ENCODE measurements around the gene PKNOX2. TPM values are rescaled to one million over a fixed set of nuclear protein-coding genes. Genes with fewer than 3 reads are reported as not detected.
A peak's percentile ranks its signal among the peaks of the same experiment; 100 is the strongest.

PKNOX2 gene
- total RNA-seq, 1 donor from 2014 or later = 17.8 TPM

DNA sequence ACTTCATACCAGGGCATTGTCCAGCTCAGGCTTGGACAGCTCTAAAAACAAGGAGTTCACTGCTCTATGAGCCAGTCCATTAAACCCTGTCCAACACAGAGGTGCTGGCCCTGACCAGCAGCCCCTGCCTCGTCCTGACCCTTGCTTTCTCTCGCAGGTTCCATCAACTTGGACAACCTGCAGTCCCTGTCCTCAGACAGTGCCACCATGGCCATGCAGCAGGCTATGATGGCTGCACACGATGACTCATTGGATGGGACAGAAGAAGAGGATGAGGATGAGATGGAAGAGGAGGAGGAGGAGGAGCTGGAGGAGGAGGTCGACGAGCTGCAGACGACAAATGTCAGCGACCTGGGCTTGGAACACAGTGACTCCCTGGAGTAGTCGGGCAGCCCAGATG, 266.5 kb downstream of the PKNOX2 start:
- H3K9me3 ChIP-seq = no peaks in the 10 kb centered on the region

DNA sequence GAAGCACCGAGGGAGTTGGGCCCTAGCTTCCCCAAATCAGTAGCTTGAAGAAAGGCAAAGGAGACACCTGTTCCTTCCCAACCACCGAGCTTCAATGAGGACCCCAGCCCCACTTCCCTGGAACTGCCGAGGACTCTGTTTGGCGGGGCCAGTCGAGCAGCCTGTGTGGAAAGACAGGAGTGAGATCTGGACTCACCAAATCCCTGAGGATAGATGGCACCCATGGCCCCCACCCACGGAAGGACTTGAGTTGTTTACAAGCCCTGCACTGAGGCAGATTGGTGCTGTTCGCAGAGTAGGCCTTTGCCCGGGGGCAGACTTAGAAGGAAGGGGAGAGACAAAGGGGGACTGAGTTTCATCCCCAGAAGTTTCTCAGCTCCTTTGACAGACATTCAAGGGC, 266.9 kb downstream of the PKNOX2 start:
- ATAC-seq (no peak), DNase-seq (peak; percentile 41)
- TF ChIP-seq, protein P1, sequence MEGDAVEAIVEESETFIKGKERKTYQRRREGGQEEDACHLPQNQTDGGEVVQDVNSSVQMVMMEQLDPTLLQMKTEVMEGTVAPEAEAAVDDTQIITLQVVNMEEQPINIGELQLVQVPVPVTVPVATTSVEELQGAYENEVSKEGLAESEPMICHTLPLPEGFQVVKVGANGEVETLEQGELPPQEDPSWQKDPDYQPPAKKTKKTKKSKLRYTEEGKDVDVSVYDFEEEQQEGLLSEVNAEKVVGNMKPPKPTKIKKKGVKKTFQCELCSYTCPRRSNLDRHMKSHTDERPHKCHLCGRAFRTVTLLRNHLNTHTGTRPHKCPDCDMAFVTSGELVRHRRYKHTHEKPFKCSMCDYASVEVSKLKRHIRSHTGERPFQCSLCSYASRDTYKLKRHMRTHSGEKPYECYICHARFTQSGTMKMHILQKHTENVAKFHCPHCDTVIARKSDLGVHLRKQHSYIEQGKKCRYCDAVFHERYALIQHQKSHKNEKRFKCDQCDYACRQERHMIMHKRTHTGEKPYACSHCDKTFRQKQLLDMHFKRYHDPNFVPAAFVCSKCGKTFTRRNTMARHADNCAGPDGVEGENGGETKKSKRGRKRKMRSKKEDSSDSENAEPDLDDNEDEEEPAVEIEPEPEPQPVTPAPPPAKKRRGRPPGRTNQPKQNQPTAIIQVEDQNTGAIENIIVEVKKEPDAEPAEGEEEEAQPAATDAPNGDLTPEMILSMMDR (IDR thresholded peaks at IDR 0.05) = no peak
- no peaks in the 10 kb centered on the region for H3K9me3 ChIP-seq
- intact Hi-C loops (cut with DNase I) = no loop called here
- no peaks in the 10 kb centered on the region for H3K4me1 ChIP-seq
- no peaks in the 10 kb centered on the region for H3K27me3 ChIP-seq
- no peak overlapping the region for H3K27ac ChIP-seq
- H3K4me3 ChIP-seq = no peak overlapping the region
- no peaks in the 10 kb centered on the region for H3K36me3 ChIP-seq

More for the DNA sequence above, 266.5 kb downstream of the PKNOX2 start:
- Histone ChIP-seq H3K27me3 (no peaks in the 10 kb centered on the region), H3K4me3 (no peak overlapping the region), H3K27ac (no peak overlapping the region), H3K4me1 (no peaks in the 10 kb centered on the region), H3K36me3 (no peaks in the 10 kb centered on the region)
- TF ChIP-seq, protein P1 (IDR thresholded peaks at IDR 0.05) = no peak
- DNase-seq (no peak), ATAC-seq (no peak)
- intact Hi-C loops (cut with DNase I) = no loop called here

DNA sequence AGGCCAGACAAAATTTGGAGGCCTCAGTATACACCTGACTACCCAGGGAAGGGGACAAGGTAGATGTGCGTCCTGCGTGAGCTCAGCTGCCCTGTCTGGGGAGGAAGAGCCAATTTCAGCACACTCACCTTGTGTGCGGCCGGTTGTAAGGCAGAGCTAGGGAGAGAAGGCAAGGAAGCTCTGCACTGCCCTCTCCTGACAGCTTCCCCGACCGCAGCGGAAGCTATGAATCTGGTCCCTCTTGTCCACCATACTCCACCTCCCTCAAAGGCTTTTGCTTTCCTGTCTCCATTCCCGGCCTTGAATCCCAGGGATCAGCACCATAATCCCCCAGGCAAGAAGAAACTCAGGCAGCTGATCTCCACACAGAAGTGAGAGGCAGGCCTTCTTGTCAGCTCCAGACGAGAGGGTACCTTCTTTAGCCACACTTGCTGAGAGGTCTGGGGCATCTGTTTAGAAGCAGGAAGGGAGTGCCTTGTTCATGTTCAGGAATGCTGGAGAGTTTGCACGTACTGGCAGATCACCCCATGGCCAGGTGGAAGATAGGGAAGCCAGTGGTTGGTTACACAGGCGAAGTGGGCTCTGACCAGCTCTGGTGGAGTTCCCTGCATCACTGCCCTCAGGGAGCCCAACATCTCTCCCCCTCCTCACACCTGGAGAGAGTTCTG, 269.0 kb downstream of the PKNOX2 start:
- DNase-seq (no peak), ATAC-seq (peak; percentile 72)

DNA sequence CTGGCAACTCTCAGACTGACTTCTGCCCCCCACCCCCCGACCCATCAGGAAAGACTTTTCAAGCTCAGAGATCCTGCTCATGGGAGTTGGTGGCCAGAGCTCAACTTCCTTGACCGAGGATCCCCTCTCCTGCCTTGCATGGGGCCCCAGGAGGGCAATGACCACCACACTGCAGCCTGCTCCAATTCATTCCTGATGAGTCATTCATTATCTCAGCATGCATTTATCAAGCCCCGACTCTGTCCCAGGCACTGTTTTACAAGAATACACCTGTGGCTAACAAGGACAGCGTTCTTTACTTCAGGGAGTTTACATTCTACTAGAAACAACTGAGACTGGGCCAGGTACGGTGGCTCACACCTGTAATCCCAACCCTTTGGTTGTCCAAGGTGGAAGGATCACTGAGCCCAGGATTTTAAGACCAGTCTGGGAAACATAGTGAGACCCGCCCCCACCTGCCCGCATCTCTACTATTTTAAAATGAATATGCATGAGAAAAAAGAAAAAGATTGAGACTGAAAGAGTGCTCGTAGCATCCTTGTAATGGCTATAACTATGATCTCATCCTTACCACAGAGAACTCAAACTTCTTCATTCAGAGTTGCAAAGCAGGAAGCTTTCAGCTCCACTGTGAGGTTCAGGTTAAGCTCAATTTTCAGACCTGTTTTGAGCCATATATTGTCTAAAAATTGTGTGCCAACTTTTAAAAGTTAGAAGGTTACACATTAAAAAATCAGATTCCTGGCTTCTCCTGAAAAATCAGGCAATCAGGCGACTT, 271.1 kb downstream of the PKNOX2 start:
- no peak for ATAC-seq

More for the DNA sequence above, 269.0 kb downstream of the PKNOX2 start:
- intact Hi-C loops (cut with DNase I) = no loop called here
- Histone ChIP-seq H3K9me3 (no peaks in the 10 kb centered on the region), H3K27ac (no peak overlapping the region), H3K27me3 (no peaks in the 10 kb centered on the region), H3K4me1 (no peaks in the 10 kb centered on the region), H3K4me3 (no peak overlapping the region), H3K36me3 (no peaks in the 10 kb centered on the region)
- TF ChIP-seq, protein P1 (IDR thresholded peaks at IDR 0.05) = peak; percentile 47

DNA sequence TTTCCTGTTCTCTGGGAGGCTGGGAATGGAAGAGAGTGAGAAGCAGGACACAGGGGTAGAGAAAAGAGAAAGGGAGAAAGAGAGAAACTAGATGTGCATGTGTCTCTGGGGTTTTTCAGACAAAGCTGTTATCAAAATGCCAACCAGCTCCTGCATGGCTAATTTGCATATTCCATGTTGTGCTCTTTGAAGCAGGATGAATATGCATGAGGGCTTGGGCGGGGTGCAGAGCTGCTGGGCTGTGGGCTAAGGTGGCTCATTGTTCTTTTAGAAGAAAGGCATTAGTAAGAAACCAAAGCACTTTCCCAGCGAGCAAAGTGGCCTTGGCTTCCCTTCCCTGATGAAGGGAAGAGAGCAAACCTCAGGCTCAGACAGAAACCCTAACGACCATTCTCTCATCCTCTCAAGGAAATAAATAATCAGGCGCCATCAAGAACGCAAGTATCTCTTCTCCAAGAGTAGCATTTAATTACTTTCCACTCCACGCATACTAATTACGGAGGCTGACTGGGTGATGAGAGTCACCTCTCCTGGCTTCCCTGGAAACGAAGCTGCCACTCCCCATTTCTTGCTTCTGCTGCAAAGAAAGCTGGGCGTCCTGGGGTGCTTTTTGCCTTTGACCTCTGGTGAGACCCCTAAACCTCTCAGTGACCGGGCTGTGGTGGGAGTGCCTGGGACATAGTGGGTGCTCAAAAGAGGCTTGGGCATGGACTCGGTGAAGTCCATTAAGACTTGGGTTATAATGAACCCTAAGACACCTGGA, 277.3 kb downstream of the PKNOX2 start:
- DNase-seq = no peak
- TF ChIP-seq, protein P1 (IDR thresholded peaks at IDR 0.05) = no peak
- Histone ChIP-seq H3K36me3 (no peaks in the 10 kb centered on the region), H3K4me1 (no peaks in the 10 kb centered on the region), H3K27me3 (no peaks in the 10 kb centered on the region), H3K4me3 (no peak overlapping the region), H3K9me3 (no peaks in the 10 kb centered on the region), H3K27ac (no peak overlapping the region)
- no peak for ATAC-seq
- intact Hi-C loops (cut with DNase I) = no loop called here

More for the DNA sequence above, 271.1 kb downstream of the PKNOX2 start:
- no peak overlapping the region for H3K27ac ChIP-seq
- no peak for DNase-seq
- no peaks in the 10 kb centered on the region for H3K4me1 ChIP-seq
- H3K9me3 ChIP-seq = no peaks in the 10 kb centered on the region
- intact Hi-C loops (cut with DNase I) = no loop called here
- no peak overlapping the region for H3K4me3 ChIP-seq
- TF ChIP-seq, protein P1 (IDR thresholded peaks at IDR 0.05) = no peak
- no peaks in the 10 kb centered on the region for H3K36me3 ChIP-seq
- no peaks in the 10 kb centered on the region for H3K27me3 ChIP-seq

Data from upper lobe of right lung (tissue), 1 donor.